IMR-90 (cell line): ENCODE measurements around the gene CD8B. TPM values are rescaled to one million over a fixed set of nuclear protein-coding genes. Genes with fewer than 3 reads are reported as not detected.
"Not testable (repeated sequence)": the region's sequence is repeated elsewhere in the genome, so short reads cannot be mapped to it uniquely, and the experiment has no call there.

Experiments
- ATAC-seq: fragments of 200-7000 bp; cut with Tn5 transposase; 2 replicates; pipeline ENCODE4 v1.9.1; 2020; ENCODE audit warnings: low read depth, mild to moderate bottlenecking, moderate library complexity
- BruUV-seq: library from RNA; stranded (reverse); fragments of 400-500 nt; replicated peaks from 2 replicates; lab custom pipeline; 2021; lab: Mats Ljungman, UMichigan
- CTCF ChIA-PET: fragments of 300-600 bp; formaldehyde crosslinking; extraction: SDS; loops from one replicate; lab custom pipeline; 2021; ENCODE audit warnings: antibody characterized with exemption; lab: Yijun Ruan, JAX
- POLR2A ChIA-PET: fragments of 300-600 bp; sonication (Branson Sonifier 250); formaldehyde crosslinking; loops from one replicate; lab custom pipeline; 2022; ENCODE audit warnings: antibody characterized with exemption; ENCODE audit not compliant: unreplicated experiment; lab: Charles Lee
- DNase-seq: peaks from one replicate; pipeline ENCODE4 v3.0.0; 2013
- H2AFZ ChIP-seq: replicated peaks from 2 replicates; pipeline ENCODE3; 2013; ENCODE audit warnings: low read length, mild to moderate bottlenecking; ENCODE audit not compliant: poor library complexity
- H2AK5ac ChIP-seq: 2 replicates; pipeline ENCODE4 v1.6.1; 2013; ENCODE audit warnings: low read depth, low read length, inconsistent platforms
- H2AK9ac ChIP-seq: replicated peaks from 2 replicates; pipeline ENCODE3; 2013; ENCODE audit warnings: mild to moderate bottlenecking, low read depth, low read length, moderate library complexity; ENCODE audit not compliant: poor library complexity
- H2BK120ac ChIP-seq: 2 replicates; pipeline ENCODE4 v1.6.1; 2013; ENCODE audit warnings: low read depth, low read length, inconsistent platforms
- H2BK15ac ChIP-seq: 3 replicates; pipeline ENCODE4 v1.6.1; 2013; ENCODE audit warnings: low read depth, low read length, inconsistent platforms
- H2BK20ac ChIP-seq: 2 replicates; pipeline ENCODE4 v1.6.1; 2013; ENCODE audit warnings: low read depth, mild to moderate bottlenecking, inconsistent platforms, low read length, moderate library complexity
- H2BK5ac ChIP-seq: 2 replicates; pipeline ENCODE4 v1.6.1; 2013; ENCODE audit warnings: mild to moderate bottlenecking, low read depth, low read length, inconsistent platforms; ENCODE audit not compliant: poor library complexity, severe bottlenecking
- H3K14ac ChIP-seq: replicated peaks from 2 replicates; pipeline ENCODE4 v1.6.1; 2013; ENCODE audit warnings: low read depth, low read length, inconsistent platforms
- H3K18ac ChIP-seq: 2 replicates; pipeline ENCODE4 v1.6.1; 2013; ENCODE audit warnings: low read depth, low read length, control low read depth
- H3K23ac ChIP-seq: 2 replicates; pipeline ENCODE4 v1.6.1; 2013; ENCODE audit warnings: low read depth, low read length, inconsistent platforms
- H3K27ac ChIP-seq: 2 replicates; pipeline ENCODE4 v1.5.1; 2013; ENCODE audit warnings: mild to moderate bottlenecking, control low read depth, low read length; ENCODE audit not compliant: insufficient read depth
- H3K27me3 ChIP-seq: 2 replicates; pipeline ENCODE4 v1.6.1; 2013; ENCODE audit warnings: low read length; ENCODE audit not compliant: control insufficient read depth, insufficient read depth
- H3K36me3 ChIP-seq: 2 replicates; pipeline ENCODE4 v1.6.1; 2013; ENCODE audit warnings: low read length, mixed read lengths; ENCODE audit not compliant: control insufficient read depth, insufficient read depth
- H3K4ac ChIP-seq: 2 replicates; pipeline ENCODE4 v1.6.1; 2013; ENCODE audit warnings: low read depth, low read length, inconsistent platforms
- H3K4me1 ChIP-seq: 2 replicates; pipeline ENCODE4 v1.6.1; 2013; ENCODE audit warnings: low read length, mixed read lengths; ENCODE audit not compliant: control insufficient read depth, insufficient read depth
- H3K4me2 ChIP-seq: 2 replicates; pipeline ENCODE4 v1.6.1; 2013; ENCODE audit warnings: low read depth, mild to moderate bottlenecking, control low read depth, low read length, moderate library complexity
- H3K4me3 ChIP-seq: 2 replicates; pipeline ENCODE4 v1.5.1; 2013; ENCODE audit warnings: low read depth, mild to moderate bottlenecking, control low read depth, low read length, moderate library complexity; ENCODE audit not compliant: insufficient read depth
- H3K56ac ChIP-seq: 2 replicates; pipeline ENCODE4 v1.6.1; 2013; ENCODE audit warnings: low read length, inconsistent platforms; ENCODE audit not compliant: insufficient read depth; ENCODE audit errors: extremely low read depth
- H3K79me1 ChIP-seq, 2 experiments: 2 replicates each; pipeline ENCODE4 v1.6.1; 2013; ENCODE audit warnings: low read length in 2 of 2, inconsistent platforms in 1 of 2, low read depth in 1 of 2
- H3K9ac ChIP-seq: 2 replicates; pipeline ENCODE4 v1.6.1; 2013; ENCODE audit warnings: low read depth, low read length, control low read depth
- H3K9me1 ChIP-seq: 2 replicates; pipeline ENCODE4 v1.6.1; 2013; ENCODE audit warnings: low read length, inconsistent platforms; ENCODE audit not compliant: insufficient read depth
- H3K9me3 ChIP-seq: 2 replicates; pipeline ENCODE4 v1.6.1; 2013; ENCODE audit warnings: low read length; ENCODE audit not compliant: control insufficient read depth, insufficient read depth
- H4K20me1 ChIP-seq: 2 replicates; pipeline ENCODE4 v1.6.1; 2013; ENCODE audit warnings: low read length, inconsistent platforms; ENCODE audit not compliant: insufficient read depth
- H4K5ac ChIP-seq: 2 replicates; pipeline ENCODE4 v1.6.1; 2013; ENCODE audit warnings: mild to moderate bottlenecking, low read depth, low read length, control low read depth
- H4K8ac ChIP-seq, 2 experiments: 2 replicates each; pipeline ENCODE4 v1.6.1; 2013; ENCODE audit warnings: low read depth in 2 of 2, low read length in 2 of 2, control low read depth in 1 of 2, inconsistent platforms in 1 of 2
- H4K91ac ChIP-seq: 2 replicates; pipeline ENCODE4 v1.6.1; 2013; ENCODE audit warnings: low read depth, low read length, inconsistent platforms; ENCODE audit not compliant: insufficient read depth
- BHLHE40 ChIP-seq: fragments of 150-350 bp; IDR thresholded peaks from 2 replicates; pipeline ENCODE4 v1.6.1; 2016; ENCODE audit warnings: mild to moderate bottlenecking, low read depth, low read length
- WGBS, 2 experiments: methylation state at CpG; one replicate each; pipeline versions ENCODE4 v1.1.5 to v1.1.7; 2013; ENCODE audit warnings: missing lambda C conversion rate in 2 of 2; ENCODE audit not compliant: insufficient read length in 1 of 2; ENCODE audit errors: extremely low coverage in 2 of 2; 5-methylcytosine and 5-hydroxymethylcytosine counted together
- dilution Hi-C: fragments of 300-500 bp; cut with HindIII; formaldehyde crosslinking; loops from one replicate; pipeline ENCODE4 v1.14.3; 2018; ENCODE audit warnings: low sequenced_read_pairs; ENCODE audit not compliant: unreplicated experiment
- in situ Hi-C: fragments of 300-500 bp; cut with MboI; formaldehyde crosslinking; loops from 3 replicates; pipeline ENCODE4 v1.14.3; 2019; ENCODE audit warnings: low sequenced_read_pairs, inconsistent platforms, mixed read lengths
- intact Hi-C: fragments of 100-400 bp; cut with micrococcal nuclease; formaldehyde crosslinking; loops from 2 replicates; pipeline ENCODE4 v1.10.0; 2022
- polyA plus RNA-seq, 3 experiments: library from polyadenylated mRNA; depleted of rRNA; stranded (reverse); fragments of >200 nt; gene quantifications; 2 replicates each; pipeline ENCODE4 v1.2.3, GENCODE V29; 2012; ENCODE audit warnings: low replicate concordance in 1 of 3
- total RNA-seq: library from RNA; depleted of rRNA; stranded (reverse); fragments of >200 nt; gene quantifications from 2 replicates; pipeline ENCODE4 v1.2.3, GENCODE V29; 2012

CD8B gene
- total and polyA plus RNA-seq, 2 of the 4 experiments (the other 2 are of a cell fraction): not detected

DNA sequence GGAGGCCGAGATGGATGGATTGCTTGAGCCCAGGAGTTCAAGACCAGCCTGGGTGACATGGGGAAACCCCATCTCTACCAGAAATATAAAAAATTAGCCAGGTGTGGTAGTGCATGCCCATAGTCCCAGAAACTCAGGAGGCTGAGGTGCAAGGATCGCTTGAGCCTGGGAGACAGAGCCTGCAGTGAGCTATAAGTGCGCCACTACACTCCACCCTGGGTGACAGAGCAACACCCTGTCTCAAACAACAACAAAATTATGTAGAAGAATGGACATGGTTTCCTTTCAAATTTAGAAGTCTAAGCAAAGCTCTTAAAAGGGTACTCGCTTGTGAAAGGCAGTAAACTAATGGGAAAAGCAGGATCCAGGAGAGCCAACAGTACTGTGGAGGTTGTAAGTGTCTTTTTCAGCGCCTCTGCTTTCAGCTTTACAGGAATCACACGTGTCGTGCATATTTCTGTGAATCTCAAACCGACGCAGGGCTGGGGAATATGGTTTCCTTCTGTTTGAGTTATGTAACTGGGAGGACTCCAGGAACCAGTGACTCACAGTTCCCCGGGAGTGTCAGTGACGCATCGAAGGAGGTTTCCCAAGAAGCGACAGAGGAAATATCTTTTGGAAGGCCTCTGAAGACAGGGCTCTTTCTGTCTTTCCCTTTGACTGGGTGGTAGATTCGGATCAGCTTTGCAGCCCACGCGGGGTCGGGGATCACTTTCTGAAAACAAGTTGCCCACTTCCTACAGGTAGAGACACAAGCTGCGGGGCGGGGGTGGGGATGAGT is 24.6 kb downstream of the CD8B start:
- H3K18ac ChIP-seq, H4K5ac ChIP-seq, H3K4me3 ChIP-seq, H3K56ac ChIP-seq, H2AFZ ChIP-seq, BruUV-seq, H2BK5ac ChIP-seq, H3K9ac ChIP-seq, H3K23ac ChIP-seq, H3K9me3 ChIP-seq, H3K27ac ChIP-seq, H3K9me1 ChIP-seq, CTCF ChIA-PET, H4K8ac ChIP-seq, POLR2A ChIA-PET, H2BK20ac ChIP-seq, H4K91ac ChIP-seq, dilution Hi-C loops, H4K20me1 ChIP-seq, H3K79me1 ChIP-seq, H2BK120ac ChIP-seq, H2BK15ac ChIP-seq, intact Hi-C loops, H3K36me3 ChIP-seq, H2AK5ac ChIP-seq, H3K27me3 ChIP-seq, in situ Hi-C loops, H3K4me1 ChIP-seq, H2AK9ac ChIP-seq, H3K4ac ChIP-seq, H3K14ac ChIP-seq: not testable (repeated sequence)
- 0 out of 2 replicates have a peak, but pooled peaks have one; percentile 9 for TF ChIP-seq BHLHE40
- peak; percentile 94 for ATAC-seq
- WGBS, 2 experiments: 0% methylated on average over 2 of the region's 19 CpGs; no CpG with 5 or more reads in 1 of the 2 experiments
- DNase-seq: peak; percentile 79
- peak overlapping the region; percentile 28; the same call in 1 of the 2 replicates for H3K4me2 ChIP-seq

- H3K4ac ChIP-seq, H3K27ac ChIP-seq, H2BK15ac ChIP-seq, H3K4me1 ChIP-seq, H3K9me1 ChIP-seq, H3K14ac ChIP-seq, H3K27me3 ChIP-seq, DNase-seq, H3K9me3 ChIP-seq, H3K23ac ChIP-seq, H2AFZ ChIP-seq, in situ Hi-C loops, H2AK5ac ChIP-seq, dilution Hi-C loops, H3K18ac ChIP-seq, ATAC-seq, H3K36me3 ChIP-seq, H2BK5ac ChIP-seq, intact Hi-C loops, H2AK9ac ChIP-seq, H4K91ac ChIP-seq, H2BK20ac ChIP-seq, H4K8ac ChIP-seq, H3K4me2 ChIP-seq, H3K4me3 ChIP-seq, POLR2A ChIA-PET, H3K9ac ChIP-seq, H4K5ac ChIP-seq, BruUV-seq, H3K56ac ChIP-seq, H4K20me1 ChIP-seq, H3K79me1 ChIP-seq, H2BK120ac ChIP-seq, CTCF ChIA-PET: not testable (repeated sequence)
- WGBS, 2 experiments: no CpG with 5 or more reads among the region's 4 CpGs
These were observed 26.2 kb downstream of the CD8B start for GRCh38 chr2:86835548-86835889.
